ENCODE measurements around the gene CASKIN1.

The CASKIN1 gene

GRCh38 chr16:2232094-2232990 lies 35.9 kb upstream of the CASKIN1 start:
- DNase-seq: no peak

GRCh38 chr16:2231016-2231931 lies 34.9 kb upstream of the CASKIN1 start:
- DNase-seq: no peak

GRCh38 chr16:2230376-2230775 lies 34.0 kb upstream of the CASKIN1 start:
- no peak for DNase-seq

GRCh38 chr16:2229632-2230250 lies 33.3 kb upstream of the CASKIN1 start:
- no peak for DNase-seq

- no peak for DNase-seq
These were observed 32.7 kb upstream of the CASKIN1 start for GRCh38 chr16:2229091-2229490.

- no peak for DNase-seq
These were observed 31.9 kb upstream of the CASKIN1 start for GRCh38 chr16:2228161-2228824.

- DNase-seq: no peak
These were observed 30.5 kb upstream of the CASKIN1 start for GRCh38 chr16:2226918-2227317.

- DNase-seq: peak; percentile 15
These were observed 29.9 kb upstream of the CASKIN1 start for GRCh38 chr16:2226245-2226793.

- peak; percentile 10 for DNase-seq
These were observed 27.6 kb upstream of the CASKIN1 start for GRCh38 chr16:2223942-2224486.

- DNase-seq: peak; percentile 100
These were observed 27.0 kb upstream of the CASKIN1 start, which contains the start of gene E4F1 for GRCh38 chr16:2223221-2223941. Gene E4F1 (plus strand): TSS chr16:2223591. CDS start chr16:2223614, 23 bp downstream.

- DNase-seq: no peak
These were observed 19.9 kb upstream of the CASKIN1 start for GRCh38 chr16:2216330-2216729.

GRCh38 chr16:2214719-2214968 lies 18.2 kb upstream of the CASKIN1 start, which contains the start of gene PGP:
Gene PGP (minus strand): TSS chr16:2214840. CDS start chr16:2214777, 63 bp downstream.
- no peak for DNase-seq

GRCh38 chr16:2213817-2214718 lies 17.7 kb upstream of the CASKIN1 start:
- no peak for DNase-seq

GRCh38 chr16:2212362-2213324 lies 16.2 kb upstream of the CASKIN1 start:
- DNase-seq: no peak

- no peak for DNase-seq
These were observed 15.5 kb upstream of the CASKIN1 start for GRCh38 chr16:2211923-2212347.

- no peak for DNase-seq
These were observed 14.3 kb upstream of the CASKIN1 start, which contains the start of gene BRICD5 for GRCh38 chr16:2210386-2211365. Gene BRICD5 (minus strand): TSS chr16:2210863. CDS start chr16:2210833, 30 bp downstream.

- no peak for DNase-seq
These were observed 13.6 kb upstream of the CASKIN1 start for GRCh38 chr16:2210009-2210332.

All from HCEC 1CT (cell line).